OCI-LY7 (cell line): ENCODE data around the gene ADCY3. TPM values are rescaled to one million over a fixed set of nuclear protein-coding genes. Genes with fewer than 3 reads are reported as not detected.
"Not testable (repeated sequence)": the region's sequence is repeated elsewhere in the genome, so short reads cannot be mapped to it uniquely, and the experiment has no call there.

Source experiments
- BruUV-seq: library from RNA; stranded (reverse); fragments of 400-500 nt; replicated peaks from 2 replicates; lab custom pipeline; 2021; lab: Mats Ljungman, UMichigan
- CTCF ChIA-PET: fragments of 300-600 bp; sonication (Branson Sonifier 250); formaldehyde crosslinking; loops from one replicate; lab custom pipeline; 2022; ENCODE audit warnings: antibody characterized with exemption; ENCODE audit not compliant: unreplicated experiment; lab: Charles Lee
- POLR2A ChIA-PET: fragments of 300-600 bp; sonication (Branson Sonifier 250); formaldehyde crosslinking; loops from one replicate; lab custom pipeline; 2022; ENCODE audit warnings: antibody characterized with exemption; lab: Charles Lee
- DNase-seq: peaks from one replicate; pipeline ENCODE4 v3.0.0-alpha.2; 2015; ENCODE audit warnings: low spot score
- H2AFZ ChIP-seq: fragments of 200-600 bp; sonication (generic), shearing (Covaris generic); 2 replicates; pipeline ENCODE4 v1.6.1; 2014; ENCODE audit warnings: mild to moderate bottlenecking, antibody characterized with exemption, low read length, moderate library complexity
- H3K27ac ChIP-seq: fragments of 200-600 bp; sonication (generic); 2 replicates; pipeline ENCODE4 v1.5.1; 2014; ENCODE audit warnings: mixed run types, low read depth, mild to moderate bottlenecking, moderate library complexity, low read length, inconsistent platforms; ENCODE audit not compliant: poor library complexity, severe bottlenecking
- H3K36me3 ChIP-seq: fragments of 200-600 bp; sonication (generic); 2 replicates; pipeline ENCODE4 v1.6.1; 2014; ENCODE audit warnings: mild to moderate bottlenecking, antibody characterized with exemption, low read length, moderate library complexity, mixed read lengths; ENCODE audit not compliant: insufficient read depth
- H3K4me1 ChIP-seq: fragments of 200-600 bp; sonication (generic); 2 replicates; pipeline ENCODE4 v1.5.1; 2014; ENCODE audit warnings: mild to moderate bottlenecking, low read length; ENCODE audit not compliant: insufficient read depth, poor library complexity, severe bottlenecking
- H3K4me2 ChIP-seq: fragments of 200-600 bp; sonication (generic); 2 replicates; pipeline ENCODE4 v1.6.1; 2014; ENCODE audit warnings: mild to moderate bottlenecking, low read length
- H3K4me3 ChIP-seq: fragments of 200-600 bp; sonication (generic); 2 replicates; pipeline ENCODE4 v1.5.1; 2014; ENCODE audit warnings: mild to moderate bottlenecking, low read depth, low read length; ENCODE audit not compliant: poor library complexity, severe bottlenecking
- H3K79me2 ChIP-seq: fragments of 200-600 bp; sonication (generic); 2 replicates; pipeline ENCODE4 v1.6.1; 2016; ENCODE audit warnings: low read depth, mild to moderate bottlenecking, low read length, moderate library complexity, mixed read lengths; ENCODE audit not compliant: insufficient read depth
- H3K9me2 ChIP-seq: fragments of 200-600 bp; sonication (generic); 2 replicates; pipeline ENCODE4 v1.6.1; 2016; ENCODE audit warnings: mild to moderate bottlenecking, low read length, mixed read lengths; ENCODE audit not compliant: insufficient read depth
- H3K9me3 ChIP-seq: fragments of 200-600 bp; sonication (generic); 2 replicates; pipeline ENCODE4 v1.6.1; 2014; ENCODE audit warnings: mild to moderate bottlenecking, mixed run types, low read length, mixed read lengths
- H4K20me1 ChIP-seq: fragments of 200-600 bp; sonication (generic); 2 replicates; pipeline ENCODE4 v1.6.1; 2014; ENCODE audit warnings: mild to moderate bottlenecking, antibody characterized with exemption, low read length, moderate library complexity, mixed read lengths; ENCODE audit not compliant: insufficient read depth
- EZH2phosphoT487 ChIP-seq: fragments of 200-600 bp; sonication (generic); IDR thresholded peaks from 2 replicates; pipeline ENCODE4 v1.6.1; 2018; ENCODE audit warnings: low read depth, borderline replicate concordance, mild to moderate bottlenecking, mixed run types, antibody characterized with exemption, low read length, moderate library complexity, mixed read lengths
- intact Hi-C: fragments of 100-400 bp; cut with micrococcal nuclease; formaldehyde crosslinking; loops from one replicate; pipeline ENCODE4 v1.10.0; 2022; ENCODE audit not compliant: unreplicated experiment
- total RNA-seq, 2 experiments: library from RNA; depleted of rRNA in 1 of 2; stranded (reverse); fragments of >200 nt in 1 of 2; shearing (Covaris generic) in 1 of 2; gene quantifications; 2 replicates each; pipeline ENCODE4 v1.2.3, GENCODE V29; 2014 to 2022
- TF ChIP-seq, protein P1 (sequence below): fragments of 200-600 bp; sonication (generic); conservative IDR thresholded peaks from 2 replicates; pipeline ENCODE4 v1.5.1; 2014; ENCODE audit warnings: mild to moderate bottlenecking, antibody characterized with exemption, low read length, moderate library complexity, mixed read lengths

ADCY3 gene
- total RNA-seq, 2 experiments from 2014 or later = 45.8 to 55.0 TPM

DNA sequence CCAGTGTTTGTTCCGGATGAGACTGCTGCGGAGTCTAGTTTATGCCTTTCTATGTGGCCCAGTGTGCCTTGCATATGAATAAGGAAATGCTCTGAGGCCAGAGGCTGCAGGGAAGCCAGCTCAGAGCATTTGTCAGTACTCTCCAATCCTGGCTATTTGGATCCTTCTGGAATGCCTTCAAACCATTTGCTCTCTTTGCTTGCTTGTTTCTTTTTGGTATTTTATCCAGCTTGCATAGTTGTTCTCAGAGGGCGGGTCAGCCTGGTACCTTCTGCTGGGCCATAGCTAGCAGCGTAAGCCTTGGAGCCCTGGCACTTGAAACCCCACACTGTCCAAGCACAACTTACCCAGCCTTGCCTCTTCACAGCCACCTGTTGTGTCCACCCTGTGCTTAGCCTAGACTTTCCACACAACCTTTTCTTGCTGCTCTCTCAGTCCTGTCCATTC is 106.3 kb downstream of the ADCY3 start:
- Histone ChIP-seq H3K9me3 (0 out of 2 replicates have a peak, but pooled peaks cover 8% of the 10 kb centered on the region), H3K36me3 (peaks cover 96% of the 10 kb centered on the region), H3K79me2 (peaks cover 54% of the 10 kb centered on the region), H3K4me3 (no peak overlapping the region), H3K27ac (no peak overlapping the region), H3K4me1 (peaks cover 5% of the 10 kb centered on the region), H3K9me2 (no peaks in the 10 kb centered on the region), H3K4me2 (no peak overlapping the region), H4K20me1 (peaks cover 5% of the 10 kb centered on the region; the same call in 1 of the 2 replicates), H2AFZ (no peak overlapping the region)
- TF ChIP-seq, protein P1, sequence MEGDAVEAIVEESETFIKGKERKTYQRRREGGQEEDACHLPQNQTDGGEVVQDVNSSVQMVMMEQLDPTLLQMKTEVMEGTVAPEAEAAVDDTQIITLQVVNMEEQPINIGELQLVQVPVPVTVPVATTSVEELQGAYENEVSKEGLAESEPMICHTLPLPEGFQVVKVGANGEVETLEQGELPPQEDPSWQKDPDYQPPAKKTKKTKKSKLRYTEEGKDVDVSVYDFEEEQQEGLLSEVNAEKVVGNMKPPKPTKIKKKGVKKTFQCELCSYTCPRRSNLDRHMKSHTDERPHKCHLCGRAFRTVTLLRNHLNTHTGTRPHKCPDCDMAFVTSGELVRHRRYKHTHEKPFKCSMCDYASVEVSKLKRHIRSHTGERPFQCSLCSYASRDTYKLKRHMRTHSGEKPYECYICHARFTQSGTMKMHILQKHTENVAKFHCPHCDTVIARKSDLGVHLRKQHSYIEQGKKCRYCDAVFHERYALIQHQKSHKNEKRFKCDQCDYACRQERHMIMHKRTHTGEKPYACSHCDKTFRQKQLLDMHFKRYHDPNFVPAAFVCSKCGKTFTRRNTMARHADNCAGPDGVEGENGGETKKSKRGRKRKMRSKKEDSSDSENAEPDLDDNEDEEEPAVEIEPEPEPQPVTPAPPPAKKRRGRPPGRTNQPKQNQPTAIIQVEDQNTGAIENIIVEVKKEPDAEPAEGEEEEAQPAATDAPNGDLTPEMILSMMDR = no peak
- TF ChIP-seq EZH2phosphoT487 = no peak
- DNase-seq = no peak
- intact Hi-C loops = no loop called here
- ChIA-PET CTCF (no interaction called here), POLR2A (interaction anchor here (1.3 kb wide), 1 partner anchor 21 kb away, joined by 3 read pairs; the partner anchor contains the start of genes CENPO and PTRHD1)
- BruUV-seq = no TSS peak

DNA sequence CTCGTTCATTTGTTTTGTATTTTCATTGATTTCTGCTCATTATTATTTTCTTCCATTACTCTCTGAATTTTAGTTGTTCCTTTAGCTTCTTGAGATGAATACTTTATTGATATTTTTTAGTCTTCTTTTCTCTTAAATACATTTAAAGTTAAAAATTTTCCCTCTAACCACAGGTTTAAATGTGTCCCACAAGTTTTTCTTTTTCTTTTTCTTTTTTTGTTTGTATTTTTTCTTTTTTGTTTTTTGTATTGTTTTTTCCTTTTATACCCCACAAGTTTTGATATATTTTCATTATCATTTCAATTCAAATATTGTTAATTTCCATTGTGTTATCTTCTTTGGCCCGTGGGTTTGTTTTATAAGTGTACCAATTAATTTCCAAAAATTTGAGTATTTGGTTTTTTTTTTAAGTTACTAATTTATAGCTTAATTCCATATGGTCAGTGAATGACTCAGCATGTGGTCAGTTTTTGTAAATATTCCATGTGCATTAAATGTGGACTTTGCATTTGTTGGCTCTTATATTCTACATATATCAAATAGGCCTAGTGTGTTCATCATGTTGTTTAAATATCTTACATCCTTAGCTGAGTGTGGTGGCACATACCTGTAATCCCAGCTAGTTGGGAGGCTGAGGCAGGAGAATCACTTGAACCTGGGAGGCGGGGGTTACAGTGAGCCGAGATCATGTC is 110.6 kb downstream of the ADCY3 start:
- ChIA-PET POLR2A (interaction anchor here (0.6 to 2.1 kb wide), 7 partner anchors 9 to 470 kb away, joined by 3 to 6 read pairs (median 3); no protein-coding TSS in a partner anchor), CTCF (no interaction called here)
- DNase-seq = no peak
- Histone ChIP-seq H4K20me1 (peaks cover 19% of the 10 kb centered on the region), H3K79me2 (peaks cover 76% of the 10 kb centered on the region), H3K27ac (no peak overlapping the region), H3K9me3 (0 out of 2 replicates have a peak, but pooled peaks cover 8% of the 10 kb centered on the region), H3K4me2 (no peak overlapping the region), H3K4me1 (peaks cover 11% of the 10 kb centered on the region), H3K9me2 (no peaks in the 10 kb centered on the region), H2AFZ (no peak overlapping the region), H3K36me3 (peaks cover 83% of the 10 kb centered on the region), H3K4me3 (no peak overlapping the region)
- intact Hi-C loops = no loop called here
- no peak for TF ChIP-seq EZH2phosphoT487
- TF ChIP-seq, protein P1 = no peak
- no TSS peak for BruUV-seq

DNA sequence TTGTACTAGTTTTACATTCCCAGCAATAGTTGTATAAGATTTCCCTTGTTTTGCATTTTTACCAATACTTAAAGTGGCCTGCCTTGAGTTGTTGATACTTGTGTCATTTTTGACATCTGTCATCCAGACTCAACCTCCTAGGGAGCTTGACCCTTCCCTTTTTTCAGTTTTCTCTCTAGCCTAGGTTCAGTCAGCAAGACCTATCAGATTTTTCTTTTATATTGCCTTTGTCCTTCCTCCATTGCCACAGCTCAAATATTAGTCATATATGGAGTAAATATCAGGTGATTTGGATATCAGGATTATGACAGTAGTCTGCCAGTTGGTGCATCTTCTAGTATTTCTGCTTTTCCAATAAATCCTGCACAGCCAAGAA is 113.4 kb downstream of the ADCY3 start:
- DNase-seq = no peak
- intact Hi-C loops = no loop called here
- Histone ChIP-seq H3K79me2 (peaks cover 51% of the 10 kb centered on the region), H3K27ac (no peak overlapping the region), H3K4me3 (no peak overlapping the region), H3K9me3 (no peaks in the 10 kb centered on the region), H2AFZ (no peak overlapping the region), H3K4me1 (peaks cover 11% of the 10 kb centered on the region), H3K36me3 (peaks cover 61% of the 10 kb centered on the region), H3K9me2 (no peaks in the 10 kb centered on the region), H4K20me1 (peaks cover 14% of the 10 kb centered on the region; the same call in 1 of the 2 replicates), H3K4me2 (no peak overlapping the region)
- no TSS peak for BruUV-seq
- ChIA-PET CTCF (no interaction called here), POLR2A (interaction anchor here (0.6 kb wide), 1 partner anchor 533 kb away, joined by 3 read pairs; no protein-coding TSS in a partner anchor)
- TF ChIP-seq, protein P1 = no peak

DNA sequence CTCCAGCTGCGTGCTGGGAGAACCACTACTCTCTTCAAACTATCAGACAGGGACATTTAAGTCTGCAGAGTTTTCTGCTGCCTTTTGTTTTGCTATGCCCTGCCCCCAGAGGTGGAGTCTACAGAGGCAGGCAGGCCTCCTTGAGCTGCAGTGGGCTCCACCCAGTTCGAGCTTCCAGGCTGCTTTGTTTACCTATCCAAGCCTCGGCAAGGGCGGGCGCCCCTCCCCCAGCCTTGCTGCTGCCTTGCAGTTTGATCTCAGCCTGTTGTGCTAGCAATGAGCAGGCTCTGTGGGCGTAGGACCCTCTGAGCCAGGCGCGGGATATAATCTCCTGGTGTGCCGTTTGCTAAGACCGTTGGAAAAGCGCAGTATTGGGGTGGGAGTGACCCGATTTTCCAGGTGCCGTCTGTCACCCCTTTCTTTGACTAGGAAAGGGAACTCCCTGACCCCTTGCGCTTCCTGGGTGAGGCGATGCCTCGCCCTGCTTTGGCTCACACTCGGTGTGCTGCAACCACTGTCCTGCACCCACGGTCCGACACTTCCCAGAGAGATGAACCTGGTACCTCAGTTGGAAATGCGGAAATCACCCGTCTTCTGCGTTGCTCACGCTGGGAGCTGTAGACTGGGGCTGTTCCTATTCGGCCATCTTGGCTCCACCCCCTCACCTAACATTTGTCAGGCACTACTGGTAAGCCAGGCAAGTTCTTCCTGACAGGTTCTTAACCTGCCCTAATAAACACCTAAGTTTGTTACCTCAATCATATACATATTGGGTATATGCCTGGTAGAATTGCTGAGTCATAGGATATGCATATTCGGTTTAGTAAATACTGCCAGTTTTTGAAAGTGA is 114.0 kb downstream of the ADCY3 start:
- DNase-seq, H3K4me2 ChIP-seq: not testable (repeated sequence)
- peaks cover 51% of the 10 kb centered on the region for H3K79me2 ChIP-seq

More for the DNA sequence above, 114.0 kb downstream of the ADCY3 start:
- Histone ChIP-seq H3K36me3 (peaks cover 60% of the 10 kb centered on the region), H4K20me1 (peaks cover 14% of the 10 kb centered on the region; the same call in 1 of the 2 replicates), H3K4me1 (peaks cover 11% of the 10 kb centered on the region)
- H3K9me2 ChIP-seq, H3K27ac ChIP-seq, CTCF ChIA-PET, H3K9me3 ChIP-seq, intact Hi-C loops, H2AFZ ChIP-seq, H3K4me3 ChIP-seq, BruUV-seq: not testable (repeated sequence)
- POLR2A ChIA-PET = interaction anchor here (0.7 kb wide), 1 partner anchor 712 kb away, joined by 3 read pairs; no protein-coding TSS in a partner anchor
